Left ventricle myocardium inferior (tissue), 1 donor: Measurements from ENCODE around the gene FBXO9. TPM values are rescaled to one million over a fixed set of nuclear protein-coding genes. Genes with fewer than 3 reads are reported as not detected.

Experiments
- DNase-seq: peaks from one replicate; pipeline ENCODE4 v3.0.0-alpha.2; 2020
- H3K27ac ChIP-seq: fragments of 200-600 bp; replicated peaks from 2 replicates; pipeline ENCODE4 v1.8.0; 2021
- H3K27me3 ChIP-seq: fragments of 200-600 bp; 2 replicates; pipeline ENCODE4 v1.8.0; 2021; ENCODE audit warnings: low read depth
- H3K36me3 ChIP-seq: fragments of 200-600 bp; 2 replicates; pipeline ENCODE4 v1.8.0; 2021
- H3K4me1 ChIP-seq: fragments of 200-600 bp; 2 replicates; pipeline ENCODE4 v1.8.0; 2021
- H3K4me3 ChIP-seq: fragments of 200-600 bp; 2 replicates; pipeline ENCODE4 v1.8.0; 2021; ENCODE audit warnings: mild to moderate bottlenecking, moderate library complexity
- H3K9me3 ChIP-seq: fragments of 200-600 bp; replicated peaks from 2 replicates; pipeline ENCODE4 v1.8.0; 2021
- intact Hi-C: fragments of 100-400 bp; cut with micrococcal nuclease; formaldehyde crosslinking; loops from one replicate; pipeline ENCODE4 v1.11.0; 2022
- total RNA-seq: library from RNA; stranded (reverse); fragmentation: NEBNext Ultra II Directional; extraction: Animal tissue kit (Norgen Biotek cat#: 25700); gene quantifications from one replicate; pipeline ENCODE4 v1.2.1, GENCODE V29; 2021
- TF ChIP-seq, protein P1 (sequence below): fragments of 200-600 bp; IDR thresholded peaks from 2 replicates; pipeline ENCODE4 v1.8.0; 2021; ENCODE audit warnings: antibody characterized with exemption, mild to moderate bottlenecking, borderline replicate concordance
- donor health status: DM: no; HTN: yes; CAD: no; lungs with severe emphysema.

The FBXO9 gene
- total RNA-seq, 1 donor from 2014 or later = 56.4 TPM

DNA sequence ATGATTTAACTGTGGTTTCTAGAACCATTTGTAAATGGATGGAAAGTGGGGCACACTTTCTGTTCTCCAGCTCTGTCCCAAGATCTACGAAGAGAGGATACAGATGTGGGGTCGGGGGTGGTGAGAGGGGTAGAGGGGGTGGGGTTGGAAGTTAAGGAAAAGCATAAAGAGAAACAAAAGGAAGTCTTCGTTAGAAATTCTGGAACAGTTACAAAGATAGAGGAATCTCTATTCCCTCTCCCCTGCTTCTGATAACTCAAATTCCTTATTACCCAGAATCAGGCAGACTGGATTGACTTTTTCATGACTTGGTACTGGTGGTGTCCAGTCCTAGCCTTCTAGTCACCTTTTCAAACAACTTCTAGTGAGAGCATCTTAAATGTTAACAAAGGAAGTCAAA is 78.5 kb downstream of the FBXO9 start:
- TF ChIP-seq, protein P1, sequence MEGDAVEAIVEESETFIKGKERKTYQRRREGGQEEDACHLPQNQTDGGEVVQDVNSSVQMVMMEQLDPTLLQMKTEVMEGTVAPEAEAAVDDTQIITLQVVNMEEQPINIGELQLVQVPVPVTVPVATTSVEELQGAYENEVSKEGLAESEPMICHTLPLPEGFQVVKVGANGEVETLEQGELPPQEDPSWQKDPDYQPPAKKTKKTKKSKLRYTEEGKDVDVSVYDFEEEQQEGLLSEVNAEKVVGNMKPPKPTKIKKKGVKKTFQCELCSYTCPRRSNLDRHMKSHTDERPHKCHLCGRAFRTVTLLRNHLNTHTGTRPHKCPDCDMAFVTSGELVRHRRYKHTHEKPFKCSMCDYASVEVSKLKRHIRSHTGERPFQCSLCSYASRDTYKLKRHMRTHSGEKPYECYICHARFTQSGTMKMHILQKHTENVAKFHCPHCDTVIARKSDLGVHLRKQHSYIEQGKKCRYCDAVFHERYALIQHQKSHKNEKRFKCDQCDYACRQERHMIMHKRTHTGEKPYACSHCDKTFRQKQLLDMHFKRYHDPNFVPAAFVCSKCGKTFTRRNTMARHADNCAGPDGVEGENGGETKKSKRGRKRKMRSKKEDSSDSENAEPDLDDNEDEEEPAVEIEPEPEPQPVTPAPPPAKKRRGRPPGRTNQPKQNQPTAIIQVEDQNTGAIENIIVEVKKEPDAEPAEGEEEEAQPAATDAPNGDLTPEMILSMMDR = no peak
- Histone ChIP-seq H3K36me3 (no peaks in the 10 kb centered on the region), H3K9me3 (no peaks in the 10 kb centered on the region), H3K4me1 (no peaks in the 10 kb centered on the region), H3K4me3 (no peak overlapping the region), H3K27ac (no peak overlapping the region), H3K27me3 (peaks cover 8% of the 10 kb centered on the region)
- intact Hi-C loops = no loop called here
- no peak for DNase-seq

- DNase-seq = no peak
- TF ChIP-seq, protein P1 = no peak
- Histone ChIP-seq H3K9me3 (no peaks in the 10 kb centered on the region), H3K4me3 (no peak overlapping the region), H3K36me3 (no peaks in the 10 kb centered on the region), H3K4me1 (no peaks in the 10 kb centered on the region), H3K27ac (no peak overlapping the region), H3K27me3 (no peaks in the 10 kb centered on the region)
- intact Hi-C loops = no loop called here
These were observed 79.6 kb downstream of the FBXO9 start for GRCh38 chr6:53144802-53145201.

GRCh38 chr6:53148684-53149083 is 83.5 kb downstream of the FBXO9 start, which contains the start of gene GCM1:
TSS of gene GCM1 (minus strand) at chr6:53148841. CDS start at chr6:53145632, 3,209 bp downstream.
- no peak within 1 kb of the TSS for H3K27ac ChIP-seq
- H3K27me3 ChIP-seq = peaks cover 5% of the 10 kb centered on the region
- H3K4me3 ChIP-seq = no peak within 1 kb of the TSS
- no peaks in the 10 kb centered on the region for H3K9me3 ChIP-seq
- no peak for DNase-seq
- H3K36me3 ChIP-seq = no peaks in the 10 kb centered on the region
- H3K4me1 ChIP-seq = no peaks in the 10 kb centered on the region
- intact Hi-C loops = no loop called here
- TF ChIP-seq, protein P1 = no peak

Other genes with a start within 250 kb of the FBXO9 start
- not detected for gene GSTA5, start 224.6 kb upstream of the FBXO9 start, total RNA-seq
- gene GSTA3, start 155.7 kb upstream of the FBXO9 start, total RNA-seq = not detected
- 9.4 TPM for gene GSTA4, start 70.1 kb upstream of the FBXO9 start, total RNA-seq
- 8.4 TPM for gene CILK1, start 3.6 kb upstream of the FBXO9 start, total RNA-seq
- not detected for gene GCM1, start 83.4 kb downstream of the FBXO9 start, total RNA-seq